Activated CD8-positive, alpha-beta memory T cell treated with anti-CD3 and anti-CD28 coated beads, Interleukin-2, amount 10 ng/mL, durations not matched to agents 7 days and 5 days (primary cell): ENCODE data around the gene TRIM13. TPM values are rescaled to one million over a fixed set of nuclear protein-coding genes. Genes with fewer than 3 reads are reported as not detected.

Experiments
- ATAC-seq: fragments of 150-1000 bp; cut with Tn5 transposase; one replicate; pipeline ENCODE4 v1.10.0; 2021; ENCODE audit warnings: moderate library complexity
- CTCF ChIA-PET: fragments of 350-600 bp; sonication (Branson Sonifier 250); formaldehyde crosslinking; loops from one replicate; lab custom pipeline; 2021; ENCODE audit warnings: antibody characterized with exemption; lab: Charles Lee
- DNase-seq: peaks from one replicate; pipeline ENCODE4 v3.0.0-alpha.2; 2020
- H3K27ac Mint-ChIP-seq: one replicate; pipeline ENCODE4 v1.8.0; 2021; ENCODE audit warnings: mild to moderate bottlenecking, mixed read lengths
- H3K27me3 Mint-ChIP-seq: one replicate; pipeline ENCODE4 v1.8.0; 2021; ENCODE audit warnings: mixed read lengths
- H3K36me3 Mint-ChIP-seq: one replicate; pipeline ENCODE4 v1.8.0; 2021; ENCODE audit warnings: mild to moderate bottlenecking, mixed read lengths
- H3K4me1 Mint-ChIP-seq: one replicate; pipeline ENCODE4 v1.8.0; 2021; ENCODE audit warnings: mixed read lengths
- H3K4me3 Mint-ChIP-seq: one replicate; pipeline ENCODE4 v1.8.0; 2021; ENCODE audit warnings: mild to moderate bottlenecking, moderate library complexity, mixed read lengths
- H3K9me3 Mint-ChIP-seq: one replicate; pipeline ENCODE4 v1.8.0; 2022; ENCODE audit warnings: low read depth, mixed read lengths
- total RNA-seq, 2 experiments: library from RNA; stranded (reverse); gene quantifications; one replicate each; pipeline ENCODE4 v1.2.3, GENCODE V29; 2021

TRIM13 gene
- total RNA-seq, 2 experiments from 2014 or later, result 10.3 to 11.8 TPM

GRCh38 chr13:50006426-50007135 is 9.7 kb downstream of the TRIM13 start:
- H3K4me3 Mint-ChIP-seq, result no peak overlapping the region
- CTCF ChIA-PET, result interaction anchor here (1.4 kb wide), 1 partner anchor 9 kb away, joined by 4 read pairs; no protein-coding TSS in a partner anchor

DNA sequence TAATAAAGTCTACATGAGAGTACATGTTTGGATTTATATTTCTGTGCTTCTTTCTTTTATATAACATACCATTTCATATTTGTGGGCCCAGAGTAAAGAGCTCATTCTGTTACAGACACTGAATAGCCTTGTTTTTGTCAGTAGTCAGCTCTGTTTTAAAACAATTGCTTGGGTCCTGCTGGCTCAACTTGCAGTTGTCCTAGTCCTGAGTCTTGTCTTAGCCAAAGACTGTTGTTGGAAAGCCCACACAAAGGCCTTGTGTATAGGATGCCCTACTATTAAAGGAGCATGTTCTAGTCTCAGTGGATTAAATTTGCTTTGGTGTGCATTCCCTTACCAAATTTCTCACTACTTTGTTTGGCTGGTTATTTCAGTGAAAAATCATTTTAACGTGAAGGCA is 14.6 kb downstream of the TRIM13 start:
- ATAC-seq (no peak), DNase-seq (no peak)
- peaks cover under 1% of the 10 kb centered on the region for H3K4me1 Mint-ChIP-seq
- no peaks in the 10 kb centered on the region for H3K27me3 Mint-ChIP-seq
- CTCF ChIA-PET, result interaction anchor here (1.9 kb wide), 1 partner anchor 13 kb away, joined by 5 read pairs; no protein-coding TSS in a partner anchor
- H3K9me3 Mint-ChIP-seq, result no peaks in the 10 kb centered on the region
- peaks cover 70% of the 10 kb centered on the region for H3K36me3 Mint-ChIP-seq
- H3K27ac Mint-ChIP-seq, result peak overlapping the region; percentile 12
- no peak overlapping the region for H3K4me3 Mint-ChIP-seq

More at GRCh38 chr13:50006426-50007135, 9.7 kb downstream of the TRIM13 start:
- DNase-seq (no peak), ATAC-seq (no peak)
- Mint-ChIP-seq H3K27me3 (no peaks in the 10 kb centered on the region), H3K9me3 (no peaks in the 10 kb centered on the region), H3K4me1 (peaks cover 8% of the 10 kb centered on the region), H3K27ac (no peak overlapping the region), H3K36me3 (peaks cover 55% of the 10 kb centered on the region)

DNA sequence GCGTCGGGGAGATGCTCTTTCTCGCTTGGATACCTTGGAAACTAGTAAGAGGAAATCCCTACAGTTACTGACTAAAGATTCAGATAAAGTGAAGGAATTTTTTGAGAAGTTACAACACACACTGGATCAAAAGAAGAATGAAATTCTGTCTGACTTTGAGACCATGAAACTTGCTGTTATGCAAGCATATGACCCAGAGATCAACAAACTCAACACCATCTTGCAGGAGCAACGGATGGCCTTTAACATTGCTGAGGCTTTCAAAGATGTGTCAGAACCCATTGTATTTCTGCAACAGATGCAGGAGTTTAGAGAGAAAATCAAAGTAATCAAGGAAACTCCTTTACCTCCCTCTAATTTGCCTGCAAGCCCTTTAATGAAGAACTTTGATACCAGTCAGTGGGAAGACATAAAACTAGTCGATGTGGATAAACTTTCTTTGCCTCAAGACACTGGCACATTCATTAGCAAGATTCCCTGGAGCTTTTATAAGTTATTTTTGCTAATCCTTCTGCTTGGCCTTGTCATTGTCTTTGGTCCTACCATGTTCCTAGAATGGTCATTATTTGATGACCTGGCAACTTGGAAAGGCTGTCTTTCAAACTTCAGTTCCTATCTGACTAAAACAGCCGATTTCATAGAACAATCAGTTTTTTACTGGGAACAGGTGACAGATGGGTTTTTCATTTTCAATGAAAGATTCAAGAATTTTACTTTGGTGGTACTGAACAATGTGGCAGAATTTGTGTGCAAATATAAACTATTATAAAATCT is 15.7 kb downstream of the TRIM13 start:
- ATAC-seq, result no peak
- no peak for DNase-seq
- peaks cover under 1% of the 10 kb centered on the region for H3K4me1 Mint-ChIP-seq
- CTCF ChIA-PET, result interaction anchor here (1.9 to 3.6 kb wide), 2 partner anchors 14 to 15 kb away, joined by 5 to 16 read pairs; partner anchors contain the start of gene TRIM13
- no peaks in the 10 kb centered on the region for H3K9me3 Mint-ChIP-seq
- H3K27me3 Mint-ChIP-seq, result no peaks in the 10 kb centered on the region
- no peak overlapping the region for H3K27ac Mint-ChIP-seq
- peaks cover 69% of the 10 kb centered on the region for H3K36me3 Mint-ChIP-seq
- H3K4me3 Mint-ChIP-seq, result no peak overlapping the region

- H3K27ac Mint-ChIP-seq, result no peak overlapping the region
- CTCF ChIA-PET, result interaction anchor here (2.4 to 3.6 kb wide), 2 partner anchors 14 to 16 kb away, joined by 5 to 16 read pairs; partner anchors contain the start of gene TRIM13
- DNase-seq (no peak), ATAC-seq (no peak)
- no peaks in the 10 kb centered on the region for H3K27me3 Mint-ChIP-seq
- H3K9me3 Mint-ChIP-seq, result no peaks in the 10 kb centered on the region
- peaks cover 2% of the 10 kb centered on the region for H3K4me1 Mint-ChIP-seq
- H3K4me3 Mint-ChIP-seq, result no peak overlapping the region
- H3K36me3 Mint-ChIP-seq, result peaks cover 77% of the 10 kb centered on the region
Observed at GRCh38 chr13:50014386-50014785, 17.5 kb downstream of the TRIM13 start.

GRCh38 chr13:50015258-50015657 is 18.4 kb downstream of the TRIM13 start, which contains the start of gene KCNRG:
TSS of gene KCNRG (plus strand) at chr13:50015444. CDS start at chr13:50015494, 50 bp downstream.
- peaks cover 76% of the 10 kb centered on the region for H3K36me3 Mint-ChIP-seq
- H3K4me1 Mint-ChIP-seq, result peaks cover 2% of the 10 kb centered on the region
- CTCF ChIA-PET, result interaction anchor here (2.4 to 3.6 kb wide), 2 partner anchors 15 to 17 kb away, joined by 5 to 16 read pairs; partner anchors contain the start of gene TRIM13
- no peak within 1 kb of the TSS for H3K4me3 Mint-ChIP-seq
- ATAC-seq, result no peak
- DNase-seq, result no peak
- H3K27ac Mint-ChIP-seq, result no peak within 1 kb of the TSS
- no peaks in the 10 kb centered on the region for H3K27me3 Mint-ChIP-seq
- no peaks in the 10 kb centered on the region for H3K9me3 Mint-ChIP-seq

- ATAC-seq (no peak), DNase-seq (no peak)
- Mint-ChIP-seq H3K27me3 (no peaks in the 10 kb centered on the region), H3K27ac (no peak overlapping the region), H3K4me3 (no peak overlapping the region), H3K36me3 (peaks cover 75% of the 10 kb centered on the region), H3K9me3 (no peaks in the 10 kb centered on the region), H3K4me1 (peaks cover 2% of the 10 kb centered on the region)
- CTCF ChIA-PET, result interaction anchor here (2.4 to 3.6 kb wide), 2 partner anchors 15 to 18 kb away, joined by 5 to 16 read pairs; partner anchors contain the start of gene TRIM13
Observed at GRCh38 chr13:50015750-50016149, 18.9 kb downstream of the TRIM13 start.

DNA sequence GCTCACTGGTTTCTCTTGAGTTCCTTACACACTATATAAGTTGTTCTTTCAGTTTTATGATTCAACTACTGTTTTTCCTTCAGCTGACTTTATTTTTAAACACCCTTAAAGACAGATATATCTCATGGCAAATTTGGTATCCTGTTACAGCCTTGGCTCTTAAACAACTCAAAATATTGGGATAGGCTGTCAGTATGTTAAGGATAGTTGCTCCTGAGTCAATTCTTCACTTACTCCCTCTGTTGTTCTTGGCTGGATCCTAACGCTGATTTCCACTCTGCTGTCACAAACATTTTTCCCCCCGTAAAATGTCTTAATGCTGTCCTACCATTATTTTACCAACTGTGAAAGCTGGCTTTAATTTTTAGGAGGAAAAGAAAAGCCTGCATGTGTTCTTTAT is 19.6 kb downstream of the TRIM13 start:
- Mint-ChIP-seq H3K4me3 (no peak overlapping the region), H3K9me3 (no peaks in the 10 kb centered on the region)

DNA sequence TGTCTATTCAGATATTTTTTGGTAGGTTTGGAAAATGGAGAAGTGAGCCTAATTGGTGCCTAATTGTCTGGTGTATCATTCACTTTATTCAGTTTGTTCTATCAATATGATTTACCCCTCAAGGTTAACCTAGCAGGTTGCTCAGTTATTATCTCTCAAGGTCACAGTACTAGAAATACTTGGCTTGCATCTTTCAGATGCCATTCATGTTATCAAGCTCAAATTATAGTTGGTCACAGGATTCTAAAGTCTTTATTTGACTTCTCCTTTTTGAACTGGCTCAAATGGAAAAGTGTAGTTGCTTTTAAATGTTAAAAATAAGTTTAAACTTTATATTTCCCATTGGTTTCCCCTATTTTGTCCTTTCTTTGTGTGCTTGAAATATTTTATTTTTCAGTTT is 21.0 kb downstream of the TRIM13 start:
- H3K4me3 Mint-ChIP-seq, result no peak overlapping the region
- ATAC-seq, result no peak

More for the DNA sequence above, 19.6 kb downstream of the TRIM13 start:
- Mint-ChIP-seq H3K27ac (no peak overlapping the region), H3K36me3 (peaks cover 72% of the 10 kb centered on the region), H3K4me1 (peaks cover 2% of the 10 kb centered on the region), H3K27me3 (no peaks in the 10 kb centered on the region)
- CTCF ChIA-PET, result interaction anchor here (2.4 kb wide), 1 partner anchor 16 kb away, joined by 5 read pairs; no protein-coding TSS in a partner anchor
- ATAC-seq, result no peak
- DNase-seq, result no peak

GRCh38 chr13:50025436-50025835 is 28.6 kb downstream of the TRIM13 start:
- ATAC-seq (no peak), DNase-seq (no peak)
- Mint-ChIP-seq H3K27me3 (no peaks in the 10 kb centered on the region), H3K9me3 (no peaks in the 10 kb centered on the region), H3K36me3 (peaks cover 58% of the 10 kb centered on the region), H3K27ac (no peak overlapping the region), H3K4me1 (peaks cover 4% of the 10 kb centered on the region), H3K4me3 (no peak overlapping the region)
- CTCF ChIA-PET, result no interaction called here

More for the DNA sequence above, 21.0 kb downstream of the TRIM13 start:
- Mint-ChIP-seq H3K36me3 (peaks cover 67% of the 10 kb centered on the region), H3K27me3 (no peaks in the 10 kb centered on the region), H3K27ac (no peak overlapping the region), H3K9me3 (no peaks in the 10 kb centered on the region), H3K4me1 (peaks cover 2% of the 10 kb centered on the region)
- CTCF ChIA-PET, result interaction anchor here (1.4 kb wide), 1 partner anchor 21 kb away, joined by 3 read pairs; the partner anchor contains the start of gene TRIM13
- no peak for DNase-seq

GRCh38 chr13:50026788-50027473 is 30.1 kb downstream of the TRIM13 start:
- H3K27me3 Mint-ChIP-seq, result no peaks in the 10 kb centered on the region
- H3K9me3 Mint-ChIP-seq, result no peaks in the 10 kb centered on the region
- no peak for ATAC-seq
- DNase-seq, result no peak
- peaks cover 53% of the 10 kb centered on the region for H3K36me3 Mint-ChIP-seq
- peaks cover 4% of the 10 kb centered on the region for H3K4me1 Mint-ChIP-seq
- no peak overlapping the region for H3K4me3 Mint-ChIP-seq
- no peak overlapping the region for H3K27ac Mint-ChIP-seq
- CTCF ChIA-PET, result no interaction called here

- no peak overlapping the region for H3K27ac Mint-ChIP-seq
- CTCF ChIA-PET, result no interaction called here
Observed at GRCh38 chr13:50030315-50030714, 33.5 kb downstream of the TRIM13 start.

GRCh38 chr13:50033725-50034124 is 36.9 kb downstream of the TRIM13 start:
- Mint-ChIP-seq H3K9me3 (no peaks in the 10 kb centered on the region), H3K4me1 (peaks cover 2% of the 10 kb centered on the region), H3K4me3 (no peak overlapping the region), H3K36me3 (peaks cover 8% of the 10 kb centered on the region), H3K27ac (no peak overlapping the region), H3K27me3 (no peaks in the 10 kb centered on the region)
- CTCF ChIA-PET, result interaction anchor here (0.7 to 0.9 kb wide), 2 partner anchors 12 to 37 kb away, joined by 3 read pairs; partner anchors contain the start of gene TRIM13
- ATAC-seq (no peak), DNase-seq (no peak)

More at GRCh38 chr13:50030315-50030714, 33.5 kb downstream of the TRIM13 start:
- Mint-ChIP-seq H3K4me3 (no peak overlapping the region), H3K4me1 (peaks cover 4% of the 10 kb centered on the region), H3K36me3 (peaks cover 29% of the 10 kb centered on the region), H3K9me3 (no peaks in the 10 kb centered on the region), H3K27me3 (no peaks in the 10 kb centered on the region)
- DNase-seq (no peak), ATAC-seq (no peak)
